Activated T-cell treated with anti-CD3 and anti-CD28 coated beads, Interleukin-2, amount 50 U/mL, for 48 hours (primary cell): ENCODE measurements around the gene TET3.
A peak's percentile ranks its signal among the peaks of the same experiment; 100 is the strongest.
"Not testable (repeated sequence)": the region's sequence is repeated elsewhere in the genome, so short reads cannot be mapped to it uniquely, and the experiment has no call there.

Source experiments
- DNase-seq, 2 experiments: peaks; one replicate each; pipeline ENCODE4 v3.0.0-alpha.2; 2020

Gene TET3

DNA sequence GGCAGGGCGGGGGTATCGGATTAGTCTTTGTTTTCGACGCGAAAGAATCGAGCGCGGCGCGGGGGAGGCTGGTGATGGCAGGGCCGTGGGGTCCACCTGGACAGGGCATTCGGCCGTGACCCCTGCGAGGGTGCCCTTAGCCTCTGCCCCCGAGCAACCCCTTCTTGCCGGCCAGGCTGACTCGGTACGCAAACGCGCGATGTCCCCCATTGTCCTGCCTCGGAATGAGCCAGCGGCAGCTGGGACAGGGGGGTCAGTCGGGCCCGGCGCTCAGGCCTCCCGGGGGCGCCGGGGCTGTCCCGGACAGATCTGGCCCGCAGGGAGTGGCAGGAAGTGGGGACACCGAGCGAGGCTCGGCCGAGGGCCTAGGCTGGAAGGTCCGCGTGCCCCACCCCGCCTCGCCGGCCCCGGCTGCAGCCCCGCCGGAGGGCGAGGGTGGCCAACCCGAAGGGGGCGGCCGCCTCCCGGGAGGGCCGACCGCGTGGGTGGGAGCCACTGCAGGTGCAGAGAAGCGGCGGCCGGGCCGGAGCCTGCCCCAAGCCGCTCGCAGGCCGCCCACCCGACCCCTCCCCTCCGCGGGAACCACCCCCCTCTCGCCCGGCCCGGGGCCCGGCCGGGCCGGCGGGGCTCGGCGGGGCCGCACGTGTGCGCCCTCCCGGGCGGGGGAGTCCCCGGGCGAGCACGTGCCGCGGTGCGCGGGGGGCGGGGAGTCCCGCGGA lies at the start of gene TET3:
TSS of gene TET3 (plus strand) at position 708 of the 719 bp plus-strand sequence. CDS start 1,494 bp downstream, outside the sequence.
- peak; percentile 55 to 77 for DNase-seq

DNA sequence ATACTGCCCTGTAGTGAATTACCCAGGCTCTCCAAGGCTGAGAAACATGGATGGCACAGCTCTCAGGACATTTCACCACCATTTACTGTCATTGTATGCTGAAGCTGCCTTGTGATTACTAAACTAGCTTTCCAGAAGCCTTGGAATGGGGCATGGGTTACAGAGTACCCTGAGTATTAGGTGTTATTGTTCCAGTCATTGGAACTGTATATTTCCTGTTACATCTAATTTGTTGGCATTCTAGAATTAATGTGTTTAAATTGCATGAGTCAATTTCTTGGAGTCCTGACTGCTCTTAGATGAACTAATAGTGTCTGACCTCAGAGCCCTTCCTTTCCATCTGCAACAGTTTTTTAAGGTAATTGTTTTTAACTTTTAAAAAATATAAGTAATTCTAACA lies 49.1 kb upstream of the TET3 start:
- DNase-seq = no peak

GRCh38 chr2:73937103-73937885 lies 47.4 kb upstream of the TET3 start:
- no peak for DNase-seq

- DNase-seq = no peak
Measured at GRCh38 chr2:73937899-73938298, 46.8 kb upstream of the TET3 start.

- peak in 1 of 2 experiments; percentile 41 for DNase-seq
Measured at GRCh38 chr2:73938718-73939352, 45.9 kb upstream of the TET3 start.

DNA sequence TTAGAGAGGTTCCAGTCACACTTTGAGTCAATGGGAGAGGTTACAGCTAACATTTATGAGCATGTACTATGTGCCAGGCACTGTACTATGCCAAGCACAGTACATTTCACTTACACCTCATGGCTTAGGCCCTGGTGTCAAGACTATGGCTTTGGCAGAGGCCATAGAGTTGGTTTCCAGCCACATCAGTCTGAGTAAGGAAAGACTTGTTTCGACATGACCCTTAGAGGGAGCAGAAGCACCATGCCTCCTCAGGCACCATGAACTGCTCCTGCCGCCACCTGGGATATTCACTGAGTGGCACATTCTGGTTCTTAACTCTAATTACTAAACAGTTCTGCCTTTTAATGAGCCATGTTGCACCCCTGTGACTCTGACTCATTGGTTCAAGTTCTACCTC lies 45.3 kb upstream of the TET3 start:
- DNase-seq = peak; percentile 51 to 61

- not testable (repeated sequence) for DNase-seq
Measured at GRCh38 chr2:73940066-73940465, 44.6 kb upstream of the TET3 start.

GRCh38 chr2:73942664-73943063 lies 42.0 kb upstream of the TET3 start:
- no peak for DNase-seq

DNA sequence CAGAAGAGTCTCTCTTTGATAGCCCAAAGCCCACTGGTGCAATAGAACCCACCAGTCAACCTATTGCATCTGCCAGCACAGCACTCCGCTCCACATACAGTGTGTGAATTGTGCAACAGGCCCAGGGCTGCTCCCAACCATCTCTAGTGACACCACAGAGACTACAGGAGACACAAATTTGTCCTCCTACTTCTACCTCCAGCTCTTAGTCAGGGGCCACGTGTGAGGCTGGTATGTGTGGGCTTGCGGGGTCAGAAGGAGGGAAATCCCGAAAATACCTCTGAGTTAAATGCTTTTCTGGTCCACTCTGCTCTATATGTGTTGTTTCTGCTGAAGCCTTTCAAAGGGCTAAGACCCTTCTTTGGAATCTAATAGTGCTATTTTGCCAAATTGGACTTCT lies 40.0 kb upstream of the TET3 start:
- peak; percentile 49 to 60 for DNase-seq

DNA sequence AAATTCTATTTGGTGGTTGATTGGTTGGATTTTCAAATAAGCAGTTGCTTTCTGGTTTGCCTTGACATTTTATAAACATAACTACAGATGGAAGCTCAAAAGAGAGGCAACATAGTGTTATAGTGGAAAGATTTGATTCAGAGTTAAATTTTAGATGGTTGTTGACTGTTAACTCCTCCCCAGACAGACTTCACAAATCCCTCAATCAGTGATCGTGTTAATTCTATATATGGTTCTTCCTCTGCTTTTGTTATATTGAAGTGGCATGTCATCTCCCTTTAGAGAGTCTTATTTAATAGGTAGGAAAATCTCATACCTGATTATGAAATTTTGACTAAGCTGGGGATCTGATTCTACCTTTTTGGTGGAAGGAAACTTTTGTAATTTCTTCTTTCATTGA lies 38.5 kb upstream of the TET3 start:
- no peak for DNase-seq

DNA sequence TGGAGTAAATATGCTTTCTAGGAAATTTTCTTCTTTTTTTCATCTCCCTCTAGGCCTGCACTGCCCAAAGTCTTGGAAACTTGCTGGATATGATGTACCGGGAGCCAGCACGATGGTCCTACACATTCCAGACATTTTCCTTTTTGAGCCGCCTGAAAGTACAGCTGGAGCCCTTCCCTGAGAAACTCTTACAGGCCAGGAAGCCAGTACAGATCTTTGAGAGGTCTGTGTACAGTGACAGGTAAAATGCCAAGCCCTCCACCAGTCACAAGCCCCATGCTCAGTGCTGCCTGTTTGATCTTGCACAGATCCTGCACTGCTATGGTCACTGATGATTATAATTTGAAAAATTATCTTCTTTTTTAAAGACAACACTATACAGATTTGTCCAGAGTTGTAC lies 38.0 kb upstream of the TET3 start:
- no peak for DNase-seq

- DNase-seq = no peak
Measured at GRCh38 chr2:73947412-73948018, 37.2 kb upstream of the TET3 start.

GRCh38 chr2:73949802-73950201 lies 34.9 kb upstream of the TET3 start:
- DNase-seq = no peak

DNA sequence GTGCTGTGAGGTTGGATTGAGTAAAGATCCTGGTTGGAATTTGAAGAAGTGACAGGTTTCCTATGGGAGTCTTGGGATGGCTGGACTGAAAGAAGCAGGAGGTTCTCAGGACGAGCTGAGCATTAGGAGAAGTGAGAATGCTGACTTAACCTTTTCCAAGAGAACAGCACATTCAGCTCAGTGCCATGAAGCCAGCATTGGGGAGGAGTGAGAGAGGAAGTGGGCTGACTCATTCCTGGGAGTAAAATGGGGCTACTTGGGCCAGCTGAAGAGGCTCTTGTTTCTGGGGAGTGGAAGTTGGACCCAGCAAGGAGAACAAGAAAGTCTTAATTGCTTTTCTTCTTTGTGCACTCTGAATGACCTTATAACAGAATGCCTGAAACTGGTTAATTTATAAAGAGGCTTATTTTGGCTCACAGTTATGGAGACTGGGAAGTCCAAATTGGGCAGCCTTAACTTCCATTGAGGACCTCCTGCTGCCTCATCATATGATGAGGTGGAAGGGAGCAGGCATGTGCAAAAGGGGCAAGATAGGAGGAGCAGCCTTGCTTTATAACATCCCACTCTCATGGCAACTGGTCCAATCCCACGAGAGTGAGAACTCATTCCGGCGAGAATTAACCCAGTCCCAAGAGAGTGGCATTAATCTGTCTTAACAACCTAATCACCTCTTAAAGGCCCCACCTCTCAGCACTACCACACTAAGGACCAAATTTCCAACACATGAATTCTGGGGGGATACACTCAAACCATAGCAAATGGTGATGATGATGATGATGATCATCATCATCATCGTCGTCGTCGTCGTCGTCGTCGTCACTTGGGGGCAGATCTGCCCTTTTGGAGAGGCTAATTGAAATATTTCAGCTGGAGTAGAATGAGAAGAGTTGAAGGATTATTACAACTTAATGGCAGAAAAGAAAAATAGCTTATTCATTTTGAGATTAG lies 31.9 kb upstream of the TET3 start:
- DNase-seq = no peak

- DNase-seq = no peak
Measured at GRCh38 chr2:73956218-73956865, 28.4 kb upstream of the TET3 start.

GRCh38 chr2:73961274-73961673 lies 23.4 kb upstream of the TET3 start:
- DNase-seq = no peak

DNA sequence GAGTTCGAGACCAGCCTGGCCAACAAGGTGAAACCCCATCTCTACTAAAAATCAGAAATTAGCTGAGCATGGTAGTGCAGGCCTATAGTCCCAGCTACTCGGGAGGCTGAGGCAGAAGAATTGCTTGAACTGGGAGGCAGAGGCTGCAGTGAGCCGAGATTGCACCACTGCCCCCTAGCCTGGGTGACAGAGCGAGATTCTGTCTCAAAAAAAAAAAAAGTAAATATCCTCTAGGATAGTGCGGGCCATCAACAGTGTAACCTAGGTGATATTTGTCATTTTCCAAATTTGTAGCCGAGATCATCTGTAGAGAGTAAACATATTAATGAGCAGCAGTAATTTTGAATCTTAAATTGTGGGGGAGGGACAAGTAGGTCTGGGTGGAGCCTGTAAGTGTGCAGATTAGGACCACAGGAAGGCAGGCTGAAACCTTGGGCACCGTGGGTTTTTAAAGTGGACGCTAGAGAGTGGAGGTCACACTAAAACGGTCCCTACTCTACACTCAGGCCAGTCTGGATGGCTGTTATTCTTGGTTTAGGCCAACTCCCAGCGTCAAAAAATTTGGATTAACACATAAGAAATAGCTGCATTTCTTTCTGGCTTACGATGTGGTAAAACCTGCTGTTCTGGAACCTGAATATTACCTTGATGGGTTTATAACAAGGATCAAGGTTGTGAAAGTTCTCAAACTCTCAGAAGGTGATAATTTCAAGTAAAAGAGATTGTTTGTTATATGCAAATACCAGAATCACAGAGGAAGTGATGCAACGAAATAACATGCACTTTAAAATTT lies 22.7 kb upstream of the TET3 start:
- DNase-seq = no peak

DNA sequence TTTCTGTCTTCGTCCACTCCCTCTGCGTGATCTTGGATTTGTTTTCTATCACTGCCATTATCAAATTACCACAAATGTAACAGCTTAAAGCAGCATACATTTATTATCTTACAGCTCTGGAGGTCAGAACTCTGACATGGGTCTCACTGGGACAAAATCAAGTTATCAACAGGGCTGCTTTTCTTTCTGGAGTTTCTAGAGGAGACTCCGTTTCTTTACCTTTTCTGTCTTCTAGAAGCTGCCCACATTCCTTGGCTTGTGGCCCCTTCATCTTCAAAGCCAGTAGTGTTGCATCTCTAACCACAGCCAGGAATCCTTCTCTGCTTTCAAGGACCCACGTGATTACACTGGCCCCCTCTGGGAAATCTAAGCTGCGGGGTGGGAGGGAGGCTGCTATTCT lies 21.9 kb upstream of the TET3 start:
- no peak for DNase-seq

GRCh38 chr2:73963385-73964120 lies 21.2 kb upstream of the TET3 start:
- DNase-seq = peak; percentile 66 to 72

- DNase-seq = no peak
Measured at GRCh38 chr2:73964223-73964622, 20.5 kb upstream of the TET3 start.
